Astrocyte of the cerebellum (primary cell): ENCODE data around the gene TBC1D8.

Experiments
- DNase-seq: peaks from one replicate; pipeline ENCODE4 v3.0.0-alpha.2; 2011; ENCODE audit warnings: low read depth
- H3K4me3 ChIP-seq: 2 replicates; pipeline ENCODE4 v1.5.1; 2011; ENCODE audit warnings: mild to moderate bottlenecking, low read depth, low read length, moderate library complexity
- CTCF ChIP-seq: IDR thresholded peaks from 2 replicates; pipeline ENCODE4 v1.5.1; 2012; ENCODE audit warnings: low read length, low read depth, moderate library complexity, mild to moderate bottlenecking; ENCODE audit errors: missing control alignments
- in situ Hi-C: cut with HindIII; loops from 2 replicates; pipeline ENCODE4 v1.10.0; 2017; ENCODE audit warnings: low sequenced_read_pairs

Gene TBC1D8

DNA sequence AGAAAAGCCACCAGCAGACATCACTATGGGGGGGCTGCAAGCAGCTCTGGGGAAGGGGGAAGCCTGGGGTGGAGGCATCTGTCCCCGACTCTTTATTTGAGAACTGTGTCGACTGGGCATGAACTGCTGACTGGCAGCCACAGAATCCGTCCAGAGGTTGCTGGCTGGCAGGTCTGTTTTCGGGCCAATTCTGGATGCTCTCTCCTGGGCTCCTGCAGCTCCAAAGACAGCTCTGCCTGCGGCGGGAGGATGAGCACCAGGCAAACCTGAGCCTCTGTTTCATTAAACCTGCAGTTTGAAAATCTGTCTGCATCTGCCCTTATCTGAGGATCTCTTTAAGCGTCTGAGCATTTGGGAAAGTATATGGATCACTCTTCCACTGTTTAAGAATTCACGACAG lies 183.5 kb downstream of the TBC1D8 start:
- H3K4me3 ChIP-seq: no peak overlapping the region
- no peak for DNase-seq
- no peak for TF ChIP-seq CTCF
- in situ Hi-C loops: no loop called here

DNA sequence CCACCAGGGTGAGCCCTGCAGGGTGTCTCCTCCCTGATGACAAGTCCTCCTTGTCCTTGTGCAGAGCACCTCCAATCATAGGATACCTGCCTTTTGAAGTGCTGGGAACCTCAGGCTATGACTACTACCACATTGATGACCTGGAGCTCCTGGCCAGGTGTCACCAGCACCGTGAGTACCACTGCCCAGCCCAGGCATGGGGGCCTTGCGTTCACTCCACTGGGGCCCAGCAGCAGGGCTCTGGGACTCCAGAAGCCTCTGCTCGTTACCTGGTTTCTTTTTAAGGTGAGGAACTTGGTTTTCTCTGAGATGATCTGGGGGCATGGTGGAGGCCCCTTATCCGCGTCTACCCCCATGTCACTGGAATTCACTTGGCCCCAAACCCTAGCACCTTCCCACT lies 185.6 kb downstream of the TBC1D8 start:
- no peak overlapping the region for H3K4me3 ChIP-seq
- TF ChIP-seq CTCF: no peak
- DNase-seq: no peak
- in situ Hi-C loops: no loop called here

DNA sequence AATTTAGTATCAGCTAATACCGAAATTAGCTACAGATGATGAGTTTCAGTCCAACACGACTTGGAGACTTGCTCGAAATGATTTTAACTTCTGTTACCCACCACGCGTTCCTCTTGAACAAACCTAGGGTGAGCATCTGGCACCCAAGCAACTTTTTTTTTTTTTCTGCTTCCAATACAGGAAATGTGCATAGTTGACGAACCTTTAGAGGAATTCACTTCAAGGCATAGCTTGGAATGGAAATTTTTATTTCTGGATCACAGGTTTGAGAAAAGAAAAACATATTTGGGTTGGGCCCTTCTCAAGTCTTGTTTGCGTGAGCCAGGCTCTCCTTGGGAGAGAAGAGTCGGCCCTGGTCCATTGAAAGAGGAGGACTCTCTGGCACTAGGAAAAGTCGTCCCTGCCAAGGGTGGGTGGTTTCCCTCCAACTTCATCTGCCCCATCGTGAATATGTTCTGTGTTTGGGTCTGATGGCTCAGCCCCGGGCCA lies 186.5 kb downstream of the TBC1D8 start:
- no peak for TF ChIP-seq CTCF
- no peak for DNase-seq
- in situ Hi-C loops: no loop called here
- H3K4me3 ChIP-seq: no peak overlapping the region

DNA sequence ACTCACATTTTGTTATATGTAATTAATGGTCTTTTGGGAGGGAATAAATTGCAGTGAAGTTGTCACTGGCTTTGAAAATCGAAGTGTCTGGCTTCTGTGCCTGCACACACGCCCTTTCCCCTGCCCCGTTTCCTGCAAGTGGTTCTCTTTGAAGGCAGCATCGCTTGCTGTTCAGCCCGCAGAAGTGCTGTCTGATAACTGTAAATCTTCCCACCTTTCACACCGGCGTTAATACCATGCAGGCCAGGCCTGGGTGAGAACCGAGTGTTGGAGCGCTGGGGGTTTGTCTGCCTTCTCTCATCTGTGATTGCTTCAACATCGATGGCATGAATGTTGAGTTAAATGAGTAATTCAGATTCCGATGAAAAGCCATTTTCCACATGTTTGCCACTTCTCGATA lies 187.0 kb downstream of the TBC1D8 start:
- TF ChIP-seq CTCF: no peak
- no peak for DNase-seq
- in situ Hi-C loops: no loop called here
- no peak overlapping the region for H3K4me3 ChIP-seq

GRCh38 chr2:100963026-100963375 lies 188.2 kb downstream of the TBC1D8 start:
- TF ChIP-seq CTCF: no peak
- no peak overlapping the region for H3K4me3 ChIP-seq
- in situ Hi-C loops: no loop called here
- DNase-seq: no peak

GRCh38 chr2:100962366-100963025 lies 188.7 kb downstream of the TBC1D8 start:
- in situ Hi-C loops: no loop called here
- no peak for DNase-seq
- no peak for TF ChIP-seq CTCF
- H3K4me3 ChIP-seq: no peak overlapping the region
